Limb (tissue), 2 donors: ENCODE results near the gene RNF214.
"Not testable (repeated sequence)": the region's sequence is repeated elsewhere in the genome, so short reads cannot be mapped to it uniquely, and the experiment has no call there.

ENCODE experiments used
- DNase-seq, 2 donors: peaks; one replicate each; pipeline ENCODE4 v3.0.0-alpha.2; 2016; ENCODE audit errors: extremely low spot score in 2 of 2

Gene RNF214

GRCh38 chr11:117313828-117314768 lies 81.6 kb downstream of the RNF214 start:
- no peak for DNase-seq

- peak in 1 of 2 donors; percentile 39 for DNase-seq
Measured at GRCh38 chr11:117314840-117315239, 82.4 kb downstream of the RNF214 start.

- peak in 1 of 2 donors; percentile 42 for DNase-seq
Measured at GRCh38 chr11:117315285-117316196, 83.1 kb downstream of the RNF214 start.

GRCh38 chr11:117316197-117316961 lies 83.9 kb downstream of the RNF214 start, which contains the start of gene BACE1:
BACE1 (minus strand) TSS chr11:117316256; CDS start chr11:117315795, 461 bp downstream.
- DNase-seq = peak; percentile 86 to 89

- DNase-seq = no peak
Measured at GRCh38 chr11:117318738-117319137, 86.3 kb downstream of the RNF214 start.

GRCh38 chr11:117319214-117319840 lies 86.9 kb downstream of the RNF214 start:
- no peak for DNase-seq

GRCh38 chr11:117327255-117327566 lies 94.7 kb downstream of the RNF214 start:
- not testable (repeated sequence) for DNase-seq

- DNase-seq = peak; percentile 95 to 96
Measured at GRCh38 chr11:117327567-117328374, 95.3 kb downstream of the RNF214 start, which contains the start of gene CEP164. CEP164 (plus strand) TSS chr11:117327854; CDS start chr11:117338587, 10,733 bp downstream.

- peak in 1 of 2 donors; percentile 33 for DNase-seq
Measured at GRCh38 chr11:117328375-117329010, 96.0 kb downstream of the RNF214 start.

- no peak for DNase-seq
Measured at GRCh38 chr11:117332843-117333242, 100.4 kb downstream of the RNF214 start.

GRCh38 chr11:117333917-117334316 lies 101.4 kb downstream of the RNF214 start:
- no peak for DNase-seq

GRCh38 chr11:117334896-117335295 lies 102.4 kb downstream of the RNF214 start:
- no peak for DNase-seq

- DNase-seq = no peak
Measured at GRCh38 chr11:117335399-117335798, 102.9 kb downstream of the RNF214 start.
